SK-N-SH treated with all-trans-retinoic acid at 6 μM for 48 hours (cell line): Measurements from ENCODE around the gene ZSWIM5.

ENCODE experiments used
- ARNTL ChIP-seq: fragments of 450-650 bp; formaldehyde crosslinking; IDR thresholded peaks from 2 replicates; pipeline ENCODE4 v1.5.0; 2020; ENCODE audit warnings: low read depth, mild to moderate bottlenecking, moderate library complexity, borderline replicate concordance
- BACH2 ChIP-seq: fragments of 250-450 bp; sonication (Bioruptor Pico); IDR thresholded peaks from 2 replicates; pipeline ENCODE4 v1.9.0; 2021; ENCODE audit warnings: mild to moderate bottlenecking, borderline replicate concordance
- CREB5 ChIP-seq: fragments of 250-450 bp; sonication (Bioruptor Pico); IDR thresholded peaks from 2 replicates; pipeline ENCODE4 v1.5.1; 2020; ENCODE audit warnings: low read depth, mild to moderate bottlenecking, moderate library complexity
- OSR1 ChIP-seq: fragments of 250-450 bp; sonication (Bioruptor Pico); IDR thresholded peaks from 2 replicates; pipeline ENCODE4 v1.8.0; 2022; ENCODE audit warnings: moderate library complexity, mild to moderate bottlenecking, inconsistent platforms
- RARB ChIP-seq: fragments of 250-450 bp; sonication (Bioruptor Pico); IDR thresholded peaks from 2 replicates; pipeline ENCODE4 v1.8.0; 2021; ENCODE audit warnings: mild to moderate bottlenecking, moderate library complexity
- ZFP3 ChIP-seq: fragments of 250-450 bp; sonication (Bioruptor Pico); IDR thresholded peaks from 2 replicates; pipeline ENCODE4 v1.5.0; 2020; ENCODE audit warnings: mild to moderate bottlenecking, moderate library complexity
- ZFP30 ChIP-seq: fragments of 450-650 bp; formaldehyde crosslinking; IDR thresholded peaks from 2 replicates; pipeline ENCODE4 v1.5.0; 2022; ENCODE audit warnings: mild to moderate bottlenecking, moderate library complexity
- TF ChIP-seq, protein P1 (sequence below): fragments of 250-450 bp; sonication (Bioruptor Pico); IDR thresholded peaks from 2 replicates; pipeline ENCODE4 v1.5.0; 2020; ENCODE audit warnings: mild to moderate bottlenecking, moderate library complexity
- TF ChIP-seq, protein P2 (sequence below): fragments of 250-450 bp; sonication (Bioruptor Pico); IDR thresholded peaks from 2 replicates; pipeline ENCODE4 v1.5.1; 2021; ENCODE audit warnings: mild to moderate bottlenecking, moderate library complexity
- TF ChIP-seq, protein P3 (sequence below): fragments of 250-450 bp; sonication (Bioruptor Pico); IDR thresholded peaks from 2 replicates; pipeline ENCODE4 v1.8.0; 2020; ENCODE audit warnings: mild to moderate bottlenecking, moderate library complexity, borderline replicate concordance

DNA sequence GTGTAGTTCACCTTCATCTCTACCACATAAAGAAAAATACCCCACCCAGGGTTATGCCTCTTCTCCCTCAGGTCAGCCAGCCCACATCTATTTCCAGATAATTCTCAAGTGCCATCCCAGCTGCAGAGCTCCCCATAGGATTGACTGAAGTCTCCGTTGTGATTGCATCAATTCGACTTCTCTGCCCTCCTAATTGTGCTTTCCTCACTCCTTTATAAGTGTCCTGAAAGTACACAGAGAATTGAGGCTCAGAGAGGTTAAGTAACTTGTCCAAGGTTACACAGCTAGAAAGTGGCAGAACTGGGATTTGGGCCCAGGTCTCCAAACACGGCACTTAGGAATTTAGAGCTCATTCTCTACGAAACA is 15.0 kb downstream of the ZSWIM5 start:
- TF ChIP-seq, protein P1, sequence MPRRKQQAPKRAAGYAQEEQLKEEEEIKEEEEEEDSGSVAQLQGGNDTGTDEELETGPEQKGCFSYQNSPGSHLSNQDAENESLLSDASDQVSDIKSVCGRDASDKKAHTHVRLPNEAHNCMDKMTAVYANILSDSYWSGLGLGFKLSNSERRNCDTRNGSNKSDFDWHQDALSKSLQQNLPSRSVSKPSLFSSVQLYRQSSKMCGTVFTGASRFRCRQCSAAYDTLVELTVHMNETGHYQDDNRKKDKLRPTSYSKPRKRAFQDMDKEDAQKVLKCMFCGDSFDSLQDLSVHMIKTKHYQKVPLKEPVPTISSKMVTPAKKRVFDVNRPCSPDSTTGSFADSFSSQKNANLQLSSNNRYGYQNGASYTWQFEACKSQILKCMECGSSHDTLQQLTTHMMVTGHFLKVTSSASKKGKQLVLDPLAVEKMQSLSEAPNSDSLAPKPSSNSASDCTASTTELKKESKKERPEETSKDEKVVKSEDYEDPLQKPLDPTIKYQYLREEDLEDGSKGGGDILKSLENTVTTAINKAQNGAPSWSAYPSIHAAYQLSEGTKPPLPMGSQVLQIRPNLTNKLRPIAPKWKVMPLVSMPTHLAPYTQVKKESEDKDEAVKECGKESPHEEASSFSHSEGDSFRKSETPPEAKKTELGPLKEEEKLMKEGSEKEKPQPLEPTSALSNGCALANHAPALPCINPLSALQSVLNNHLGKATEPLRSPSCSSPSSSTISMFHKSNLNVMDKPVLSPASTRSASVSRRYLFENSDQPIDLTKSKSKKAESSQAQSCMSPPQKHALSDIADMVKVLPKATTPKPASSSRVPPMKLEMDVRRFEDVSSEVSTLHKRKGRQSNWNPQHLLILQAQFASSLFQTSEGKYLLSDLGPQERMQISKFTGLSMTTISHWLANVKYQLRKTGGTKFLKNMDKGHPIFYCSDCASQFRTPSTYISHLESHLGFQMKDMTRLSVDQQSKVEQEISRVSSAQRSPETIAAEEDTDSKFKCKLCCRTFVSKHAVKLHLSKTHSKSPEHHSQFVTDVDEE (CRISPR knock-in tag) = no peak
- TF ChIP-seq RARB (CRISPR knock-in tag) = no peak
- no peak for TF ChIP-seq OSR1 (CRISPR knock-in tag)
- TF ChIP-seq, protein P2, sequence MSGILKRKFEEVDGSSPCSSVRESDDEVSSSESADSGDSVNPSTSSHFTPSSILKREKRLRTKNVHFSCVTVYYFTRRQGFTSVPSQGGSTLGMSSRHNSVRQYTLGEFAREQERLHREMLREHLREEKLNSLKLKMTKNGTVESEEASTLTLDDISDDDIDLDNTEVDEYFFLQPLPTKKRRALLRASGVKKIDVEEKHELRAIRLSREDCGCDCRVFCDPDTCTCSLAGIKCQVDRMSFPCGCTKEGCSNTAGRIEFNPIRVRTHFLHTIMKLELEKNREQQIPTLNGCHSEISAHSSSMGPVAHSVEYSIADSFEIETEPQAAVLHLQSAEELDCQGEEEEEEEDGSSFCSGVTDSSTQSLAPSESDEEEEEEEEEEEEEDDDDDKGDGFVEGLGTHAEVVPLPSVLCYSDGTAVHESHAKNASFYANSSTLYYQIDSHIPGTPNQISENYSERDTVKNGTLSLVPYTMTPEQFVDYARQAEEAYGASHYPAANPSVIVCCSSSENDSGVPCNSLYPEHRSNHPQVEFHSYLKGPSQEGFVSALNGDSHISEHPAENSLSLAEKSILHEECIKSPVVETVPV = no peak
- TF ChIP-seq ZFP3 (CRISPR knock-in tag) = no peak
- TF ChIP-seq, protein P3, sequence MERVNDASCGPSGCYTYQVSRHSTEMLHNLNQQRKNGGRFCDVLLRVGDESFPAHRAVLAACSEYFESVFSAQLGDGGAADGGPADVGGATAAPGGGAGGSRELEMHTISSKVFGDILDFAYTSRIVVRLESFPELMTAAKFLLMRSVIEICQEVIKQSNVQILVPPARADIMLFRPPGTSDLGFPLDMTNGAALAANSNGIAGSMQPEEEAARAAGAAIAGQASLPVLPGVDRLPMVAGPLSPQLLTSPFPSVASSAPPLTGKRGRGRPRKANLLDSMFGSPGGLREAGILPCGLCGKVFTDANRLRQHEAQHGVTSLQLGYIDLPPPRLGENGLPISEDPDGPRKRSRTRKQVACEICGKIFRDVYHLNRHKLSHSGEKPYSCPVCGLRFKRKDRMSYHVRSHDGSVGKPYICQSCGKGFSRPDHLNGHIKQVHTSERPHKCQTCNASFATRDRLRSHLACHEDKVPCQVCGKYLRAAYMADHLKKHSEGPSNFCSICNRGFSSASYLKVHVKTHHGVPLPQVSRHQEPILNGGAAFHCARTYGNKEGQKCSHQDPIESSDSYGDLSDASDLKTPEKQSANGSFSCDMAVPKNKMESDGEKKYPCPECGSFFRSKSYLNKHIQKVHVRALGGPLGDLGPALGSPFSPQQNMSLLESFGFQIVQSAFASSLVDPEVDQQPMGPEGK (CRISPR knock-in tag) = no peak
- no peak for TF ChIP-seq ZFP30 (CRISPR knock-in tag)
- TF ChIP-seq CREB5 = no peak
- TF ChIP-seq BACH2 (CRISPR knock-in tag) = no peak
- no peak for TF ChIP-seq ARNTL (CRISPR knock-in tag)
